HepG2 (cell line): ENCODE measurements around the gene NGEF. TPM values are rescaled to one million over a fixed set of nuclear protein-coding genes. Genes with fewer than 3 reads are reported as not detected.
"Not testable (repeated sequence)": the region's sequence is repeated elsewhere in the genome, so short reads cannot be mapped to it uniquely, and the experiment has no call there.

Source experiments
- ATAC-seq: fragments of 200-7000 bp; cut with Tn5 transposase; 3 replicates; pipeline ENCODE4 v1.9.1; 2020; ENCODE audit warnings: mild to moderate bottlenecking, moderate library complexity
- BruUV-seq: library from RNA; stranded (reverse); fragments of 400-500 nt; replicated peaks from 2 replicates; lab custom pipeline; 2021; lab: Mats Ljungman, UMichigan
- CTCF ChIA-PET: fragments of 300-600 bp; formaldehyde crosslinking; extraction: SDS; loops from one replicate; lab custom pipeline; 2021; ENCODE audit warnings: low total read pairs, inconsistent platforms, low intra/inter-chr PET ratio; lab: Yijun Ruan, JAX
- POLR2A ChIA-PET: fragments of 350-600 bp; sonication (Branson Sonifier 250); formaldehyde crosslinking; loops from one replicate; lab custom pipeline; 2020; ENCODE audit warnings: antibody characterized with exemption, inconsistent platforms; lab: Yijun Ruan, JAX
- DNase-seq: peaks from one replicate; pipeline ENCODE4 v3.0.0-alpha.2; 2015; ENCODE audit warnings: low spot score
- FAIRE-seq: peaks from 3 replicates; lab custom pipeline; 2011; peaks lifted over from hg19 to GRCh38; lab: Jason Lieb, UNC
- H2AFZ ChIP-seq: one replicate; pipeline ENCODE4 v1.6.1; 2011; ENCODE audit warnings: low read length, inconsistent platforms
- H3K27ac ChIP-seq: fragments of 300-600 bp; 3 replicates; pipeline ENCODE4 v1.8.0; 2011; ENCODE audit warnings: mixed run types, mild to moderate bottlenecking, mixed read lengths, low read length, inconsistent platforms; ENCODE audit not compliant: insufficient read depth; ENCODE audit errors: extremely low read length
- H3K27me3 ChIP-seq, 2 experiments: fragments of 200-600 bp in 1 of 2; 2 replicates in 1 of 2; 3 replicates in 1 of 2; pipeline versions ENCODE4 v1.6.0 to v1.8.0; 2011; ENCODE audit warnings: low read length in 2 of 2, mild to moderate bottlenecking in 2 of 2, moderate library complexity in 2 of 2, inconsistent platforms in 1 of 2; ENCODE audit not compliant: insufficient read depth in 2 of 2, control insufficient read depth in 1 of 2
- H3K36me3 ChIP-seq, 2 experiments: fragments of 200-600 bp in 1 of 2; replicated peaks in 1 of 2; 2 replicates in 1 of 2; 3 replicates in 1 of 2; pipeline versions ENCODE4 v1.5.1 to v1.8.0; 2011; ENCODE audit warnings: low read length in 2 of 2, inconsistent platforms in 1 of 2; ENCODE audit not compliant: insufficient read depth in 2 of 2, control insufficient read depth in 1 of 2
- H3K4me1 ChIP-seq: 2 replicates; pipeline ENCODE4 v1.5.1; 2012; ENCODE audit warnings: low read length, inconsistent platforms; ENCODE audit not compliant: insufficient read depth
- H3K4me2 ChIP-seq: 2 replicates; pipeline ENCODE4 v1.6.0; 2011; ENCODE audit warnings: low read depth, low read length, inconsistent platforms
- H3K4me3 ChIP-seq, 3 experiments: fragments of 200-600 bp in 1 of 3; sonication (generic), shearing (Covaris generic) in 1 of 3; replicated peaks in 1 of 3; 2 replicates each; pipeline ENCODE4 v1.5.1; 2011 to 2016; ENCODE audit warnings: low read length in 3 of 3, inconsistent platforms in 2 of 3, low read depth in 2 of 3, mild to moderate bottlenecking in 2 of 3, control low read depth in 1 of 3, mixed read lengths in 1 of 3; ENCODE audit not compliant: insufficient read depth in 1 of 3
- H3K79me2 ChIP-seq: one replicate; pipeline ENCODE4 v1.6.1; 2011; ENCODE audit warnings: low read length, inconsistent platforms; ENCODE audit not compliant: insufficient read depth
- H3K9ac ChIP-seq: 2 replicates; pipeline ENCODE4 v1.6.0; 2011; ENCODE audit warnings: mild to moderate bottlenecking, low read depth, low read length, inconsistent platforms; ENCODE audit not compliant: insufficient read depth
- H3K9me3 ChIP-seq: 2 replicates; pipeline ENCODE4 v1.5.1; 2012; ENCODE audit warnings: mild to moderate bottlenecking, low read length
- H4K20me1 ChIP-seq: 2 replicates; pipeline ENCODE4 v1.6.0; 2011; ENCODE audit warnings: inconsistent platforms, mild to moderate bottlenecking, low read length, moderate library complexity; ENCODE audit not compliant: insufficient read depth
- ARID5B ChIP-seq: IDR thresholded peaks from 2 replicates; pipeline ENCODE4 v1.4.0; 2020; ENCODE audit warnings: mild to moderate bottlenecking, missing genetic modification reagents
- BCL6 ChIP-seq: IDR thresholded peaks from 2 replicates; pipeline ENCODE4 v1.6.1; 2016; ENCODE audit warnings: missing genetic modification reagents, missing compliant biosample characterization
- RARA ChIP-seq: IDR thresholded peaks from 2 replicates; pipeline ENCODE4 v1.6.1; 2016; ENCODE audit warnings: missing genetic modification reagents, missing compliant biosample characterization
- SOX13 ChIP-seq, 3 experiments: fragments of 450-650 bp in 1 of 3; sonication (generic) in 1 of 3; formaldehyde crosslinking in 1 of 3; IDR thresholded peaks in 2 of 3; conservative IDR thresholded peaks in 1 of 3; 2 replicates each; pipeline versions ENCODE4 v1.5.0 to v1.6.1; 2016 to 2020; ENCODE audit warnings: antibody characterized with exemption in 1 of 3, mild to moderate bottlenecking in 1 of 3, missing compliant biosample characterization in 1 of 3, missing genetic modification reagents in 1 of 3, moderate library complexity in 1 of 3
- SOX5 ChIP-seq: IDR thresholded peaks from 2 replicates; pipeline ENCODE4 v1.6.1; 2016; ENCODE audit warnings: borderline replicate concordance
- WGBS: methylation state at CpG from one replicate; pipeline ENCODE4 v1.1.6; 2017; ENCODE audit warnings: low lambda C conversion rate; 5-methylcytosine and 5-hydroxymethylcytosine counted together
- in situ Hi-C: cut with HindIII; loops from 2 replicates; pipeline ENCODE4 v1.10.0; 2017; ENCODE audit warnings: low pct_unique_long_range_greater_than_20kb; ENCODE audit not compliant: extremely low pct_ligation_motif_present
- intact Hi-C: fragments of 100-400 bp; cut with micrococcal nuclease; formaldehyde crosslinking; loops from one replicate; pipeline ENCODE4 v1.10.0; 2022; ENCODE audit not compliant: unreplicated experiment
- polyA plus RNA-seq, 8 experiments: library from polyadenylated mRNA; depleted of rRNA in 3 of 8; stranded (reverse) in 7 of 8; unstranded in 1 of 8; fragments of >200 nt; fragmentation: Illumina TruSeq in 4 of 8; extraction: Trizol in 4 of 8; gene quantifications; 2 replicates each; pipeline versions ENCODE4 v1.2.1 to v1.2.3, GENCODE V29; 2011 to 2016; ENCODE audit warnings: low read depth in 4 of 8, missing spikeins in 1 of 8, mixed read lengths in 1 of 8; ENCODE audit not compliant: insufficient read depth in 1 of 8
- total RNA-seq, 5 experiments: library from RNA; depleted of rRNA; stranded (reverse); fragments of >200 nt; fragmentation: Illumina TruSeq; extraction: Trizol; gene quantifications; 2 replicates each; pipeline ENCODE4 v1.2.3, GENCODE V29; 2016; ENCODE audit warnings: low read depth in 1 of 5

The NGEF gene
- total and polyA plus RNA-seq, 2 of the 13 experiments (the other 11 are each of a cell fraction or from before 2014, with no cell fraction given) = 14.4 to 36.9 TPM

DNA sequence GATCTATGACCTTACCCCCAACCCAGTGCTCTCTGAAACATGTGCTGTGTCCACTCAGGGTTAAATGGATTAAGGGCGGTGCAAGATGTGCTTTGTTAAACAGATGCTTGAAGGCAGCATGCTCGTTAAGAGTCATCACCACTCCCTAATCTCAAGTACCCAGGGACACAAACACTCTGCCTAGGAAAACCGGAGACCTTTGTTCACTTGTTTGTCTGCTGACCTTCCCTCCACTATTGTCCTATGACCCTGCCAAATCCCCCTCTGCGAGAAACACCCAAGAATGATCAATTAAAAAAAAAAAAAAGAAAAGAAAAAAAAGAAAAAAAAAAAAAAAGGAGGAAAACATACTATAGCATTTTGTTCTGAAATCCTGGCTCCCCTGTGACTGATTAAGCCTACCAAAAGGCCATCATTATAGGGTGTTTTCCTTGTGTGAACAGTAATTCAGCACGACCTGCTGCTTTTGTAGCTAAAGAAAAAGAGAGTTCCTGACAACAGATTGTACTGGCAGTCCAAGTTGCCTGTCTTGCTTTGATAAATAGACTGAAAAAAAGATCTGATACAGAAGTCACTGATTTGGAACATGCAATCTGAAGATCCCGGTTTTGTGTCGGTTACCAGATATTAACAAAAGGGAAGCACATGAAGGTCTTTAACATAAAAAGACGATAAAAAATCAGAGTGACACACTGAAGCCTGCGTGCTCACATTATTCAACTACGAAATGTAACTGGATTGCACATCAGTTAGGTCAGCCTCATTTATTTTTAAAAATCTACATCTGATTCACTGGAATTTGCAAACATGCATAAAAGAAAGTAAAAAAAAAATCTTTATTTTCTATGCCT, 106.0 kb downstream of the NGEF start:
- in situ Hi-C loops = not testable (repeated sequence)
- peak; percentile 42 for FAIRE-seq
- ATAC-seq = peak; percentile 46; the same call in 1 of the 3 replicates

More for the DNA sequence above, 106.0 kb downstream of the NGEF start:
- H3K27ac ChIP-seq; H3K4me1 ChIP-seq; H3K4me2 ChIP-seq; intact Hi-C loops; CTCF ChIA-PET; H3K4me3 ChIP-seq; H3K79me2 ChIP-seq; H2AFZ ChIP-seq; H3K36me3 ChIP-seq; H3K9ac ChIP-seq; POLR2A ChIA-PET; DNase-seq; H4K20me1 ChIP-seq; BruUV-seq; H3K27me3 ChIP-seq; TF ChIP-seq SOX13 (IDR thresholded peaks at IDR 0.05): not testable (repeated sequence)
- WGBS = 66% methylated on average over 9 of the region's 10 CpGs
- TF ChIP-seq SOX13 (CRISPR knock-in tag; conservative IDR thresholded peaks at IDR 0.05 in 1 of 2, IDR thresholded peaks at IDR 0.05 in 1 of 2) (peak in 1 of 2 experiments; percentile 54; a peak in 1 of 4 replicates), RARA (CRISPR knock-in tag) (peak; percentile 53; the same call in 1 of the 2 replicates), BCL6 (peak; percentile 72), ARID5B (CRISPR knock-in tag) (peak; percentile 37; the same call in 1 of the 2 replicates), SOX5 (CRISPR knock-in tag) (0 out of 2 replicates have a peak, but pooled peaks have one; percentile 46)
- peaks cover 17% of the 10 kb centered on the region for H3K9me3 ChIP-seq
